Esophagus muscularis mucosa (tissue), 4 donors: ENCODE data around the gene CD302. TPM values are rescaled to one million over a fixed set of nuclear protein-coding genes. Genes with fewer than 3 reads are reported as not detected.

ENCODE experiments used
- DNase-seq: peaks from one replicate; pipeline ENCODE4 v3.0.0-alpha.2; 2017; ENCODE audit errors: extremely low spot score
- H3K27ac ChIP-seq, 4 donors: fragments of 200-600 bp; sonication (generic); replicated peaks in 1 of 4; 1 replicate in 3 of 4; 2 replicates in 1 of 4; pipeline ENCODE4 v1.5.1; 2016 to 2019; ENCODE audit warnings: mild to moderate bottlenecking in 1 of 4
- H3K27me3 ChIP-seq, 4 donors: fragments of 200-600 bp; sonication (generic); one replicate each; pipeline versions ENCODE4 v1.5.1 to v1.6.0; 2016 to 2019
- H3K36me3 ChIP-seq, 4 donors: fragments of 200-600 bp; sonication (generic); one replicate each; pipeline ENCODE4 v1.5.1; 2016 to 2019
- H3K4me1 ChIP-seq, 4 donors: fragments of 200-600 bp; sonication (generic); one replicate each; pipeline ENCODE4 v1.5.1; 2016 to 2019
- H3K4me3 ChIP-seq, 4 donors: fragments of 200-600 bp; sonication (generic); 1 replicate in 2 of 4; 2 replicates in 2 of 4; pipeline ENCODE4 v1.5.1; 2016 to 2019; ENCODE audit warnings: mild to moderate bottlenecking in 4 of 4, moderate library complexity in 1 of 4
- H3K9me3 ChIP-seq, 4 donors: fragments of 200-600 bp; sonication (generic); 1 replicate in 3 of 4; 2 replicates in 1 of 4; pipeline ENCODE4 v1.5.1; 2016 to 2019
- CTCF ChIP-seq, 3 experiments: fragments of 200-600 bp in 2 of 3; fragments of 450-650 bp in 1 of 3; sonication (generic) in 2 of 3; IDR thresholded peaks; one replicate each; pipeline ENCODE4 v1.5.1; 2017 to 2019; ENCODE audit warnings: antibody characterized with exemption in 3 of 3, mild to moderate bottlenecking in 2 of 3, moderate library complexity in 1 of 3
- EP300 ChIP-seq: sonication (generic); formaldehyde crosslinking; IDR thresholded peaks from one replicate; pipeline ENCODE4 v1.6.1; 2017; ENCODE audit warnings: antibody characterized with exemption
- POLR2A ChIP-seq: fragments of 450-650 bp; IDR thresholded peaks from one replicate; pipeline ENCODE4 v1.6.1; 2017; ENCODE audit warnings: antibody characterized with exemption, moderate library complexity, mild to moderate bottlenecking, low read depth
- POLR2AphosphoS5 ChIP-seq, 2 donors: sonication (generic); formaldehyde crosslinking; IDR thresholded peaks; one replicate each; pipeline ENCODE4 v1.6.1; 2017; ENCODE audit warnings: antibody characterized with exemption in 2 of 2
- WGBS: methylation state at CpG from one replicate; pipeline ENCODE4 v1.1.5; 2018; 5-methylcytosine and 5-hydroxymethylcytosine counted together
- intact Hi-C: fragments of 100-400 bp; cut with DNase I; formaldehyde crosslinking; loops from one replicate; pipeline ENCODE4 v1.15.1; 2023
- total RNA-seq, 4 donors: library from RNA; depleted of rRNA; stranded (reverse); fragments of >200 nt; gene quantifications; one replicate each; pipeline versions ENCODE4 v1.1.0 to v1.2.1, GENCODE V29; 2016

CD302 gene
- total RNA-seq, 4 donors from 2014 or later, result 30.8 to 46.9 (median 34.9) TPM

- Histone ChIP-seq H3K27ac (no peak overlapping the region), H3K36me3 (no peaks in the 10 kb centered on the region), H3K4me3 (no peak overlapping the region), H3K4me1 (no peaks in the 10 kb centered on the region), H3K9me3 (no peaks in the 10 kb centered on the region), H3K27me3 (no peaks in the 10 kb centered on the region)
- intact Hi-C loops, result no loop called here
- DNase-seq, result no peak
- no peak for TF ChIP-seq EP300
- TF ChIP-seq POLR2AphosphoS5 (IDR thresholded peaks at IDR 0.05), result no peak
- no peak for TF ChIP-seq POLR2A
- TF ChIP-seq CTCF (IDR thresholded peaks at IDR 0.05), result no peak
- 79% methylated on average over 4 of the region's 4 CpGs for WGBS
Measured at GRCh38 chr2:159804941-159805340, 6.9 kb upstream of the CD302 start.

GRCh38 chr2:159803235-159803962 lies 5.4 kb upstream of the CD302 start:
- WGBS, result 87% methylated on average over 2 of the region's 2 CpGs
- intact Hi-C loops, result no loop called here

GRCh38 chr2:159802673-159803072 lies 4.7 kb upstream of the CD302 start:
- 95% methylated on average over 5 of the region's 5 CpGs for WGBS
- H3K4me1 ChIP-seq, result peaks cover 0 to 9% (median 5%) of the 10 kb centered on the region in 4 donors
- no peak overlapping the region for H3K27ac ChIP-seq
- no peak overlapping the region for H3K4me3 ChIP-seq
- no peak for TF ChIP-seq POLR2AphosphoS5 (IDR thresholded peaks at IDR 0.05)
- H3K36me3 ChIP-seq, result no peaks in the 10 kb centered on the region
- intact Hi-C loops, result no loop called here
- H3K9me3 ChIP-seq, result no peaks in the 10 kb centered on the region
- DNase-seq, result no peak
- no peaks in the 10 kb centered on the region for H3K27me3 ChIP-seq

More at GRCh38 chr2:159803235-159803962, 5.4 kb upstream of the CD302 start:
- Histone ChIP-seq H3K27ac (no peak overlapping the region), H3K36me3 (no peaks in the 10 kb centered on the region), H3K4me1 (peaks cover 0 to 5% (median 4%) of the 10 kb centered on the region in 4 donors), H3K9me3 (no peaks in the 10 kb centered on the region), H3K27me3 (no peaks in the 10 kb centered on the region), H3K4me3 (no peak overlapping the region)
- TF ChIP-seq CTCF (IDR thresholded peaks at IDR 0.05) (no peak), POLR2AphosphoS5 (IDR thresholded peaks at IDR 0.05) (no peak), POLR2A (no peak), EP300 (no peak)
- DNase-seq, result no peak

- Histone ChIP-seq H3K4me1 (peaks cover 11 to 34% (median 18%) of the 10 kb centered on the region in 4 donors), H3K9me3 (no peaks in the 10 kb centered on the region), H3K27me3 (no peaks in the 10 kb centered on the region), H3K4me3 (no peak overlapping the region), H3K27ac (no peak overlapping the region), H3K36me3 (no peaks in the 10 kb centered on the region)
- TF ChIP-seq EP300, result no peak
- TF ChIP-seq POLR2AphosphoS5 (IDR thresholded peaks at IDR 0.05), result no peak
- TF ChIP-seq POLR2A, result no peak
- no peak for TF ChIP-seq CTCF (IDR thresholded peaks at IDR 0.05)
- intact Hi-C loops, result loop anchor here (10.0 kb wide), 1 partner anchor 185 kb away; the partner anchor contains the start of gene BAZ2B
- no peak for DNase-seq
- 91% methylated on average over 1 of the region's 1 CpG for WGBS
Measured at GRCh38 chr2:159799833-159800232, 1.8 kb upstream of the CD302 start.

- no peaks in the 10 kb centered on the region for H3K27me3 ChIP-seq
- H3K9me3 ChIP-seq, result no peaks in the 10 kb centered on the region
- H3K36me3 ChIP-seq, result no peaks in the 10 kb centered on the region
- intact Hi-C loops, result loop anchor here (10.0 kb wide), 1 partner anchor 184 kb away; the partner anchor contains the start of gene BAZ2B
- H3K27ac ChIP-seq, result peak overlapping the region; percentile 76 to 84 (median 79)
- peak overlapping the region; percentile 73 to 90 (median 79) for H3K4me3 ChIP-seq
- TF ChIP-seq CTCF (IDR thresholded peaks at IDR 0.05) (no peak), POLR2AphosphoS5 (IDR thresholded peaks at IDR 0.05) (no peak), POLR2A (no peak), EP300 (no peak)
- 14% methylated on average over 9 of the region's 9 CpGs for WGBS
- no peak for DNase-seq
- H3K4me1 ChIP-seq, result peaks cover 11 to 34% (median 18%) of the 10 kb centered on the region in 4 donors
Measured at GRCh38 chr2:159798376-159798725, 343 bp upstream of the CD302 start.
